NCI-H2107 (cell line): ENCODE measurements around the gene EPHB6.

Source experiments
- DNase-seq: peaks from one replicate; lab custom pipeline; 2025; lab: John Stamatoyannopoulos, UW

Gene EPHB6

GRCh38 chr7:142854372-142855113 lies at the start of gene EPHB6:
TSS of gene EPHB6 (plus strand) at chr7:142855076. CDS start at chr7:142863228, 8,152 bp downstream.
- no peak for DNase-seq

GRCh38 chr7:142805350-142806021 lies 49.4 kb upstream of the EPHB6 start:
- DNase-seq: no peak

- DNase-seq: no peak
These were observed 48.9 kb upstream of the EPHB6 start for GRCh38 chr7:142806022-142806356.

GRCh38 chr7:142806957-142807356 lies 47.9 kb upstream of the EPHB6 start:
- DNase-seq: no peak

- DNase-seq: no peak
These were observed 46.9 kb upstream of the EPHB6 start for GRCh38 chr7:142807855-142808460.

GRCh38 chr7:142808461-142808801 lies 46.4 kb upstream of the EPHB6 start:
- DNase-seq: no peak

- no peak for DNase-seq
These were observed 45.9 kb upstream of the EPHB6 start for GRCh38 chr7:142808802-142809583.

GRCh38 chr7:142809671-142810070 lies 45.2 kb upstream of the EPHB6 start:
- no peak for DNase-seq

- no peak for DNase-seq
These were observed 43.6 kb upstream of the EPHB6 start for GRCh38 chr7:142811154-142811737.

GRCh38 chr7:142812437-142813215 lies 42.2 kb upstream of the EPHB6 start:
- DNase-seq: no peak

- DNase-seq: no peak
These were observed 41.6 kb upstream of the EPHB6 start for GRCh38 chr7:142813226-142813625.

- no peak for DNase-seq
These were observed 41.2 kb upstream of the EPHB6 start for GRCh38 chr7:142813699-142814098.

GRCh38 chr7:142814451-142814850 lies 40.4 kb upstream of the EPHB6 start:
- no peak for DNase-seq

- DNase-seq: no peak
These were observed 39.7 kb upstream of the EPHB6 start for GRCh38 chr7:142815134-142815533.

- DNase-seq: no peak
These were observed 37.4 kb upstream of the EPHB6 start for GRCh38 chr7:142817506-142817905.

- DNase-seq: no peak
These were observed 35.3 kb upstream of the EPHB6 start for GRCh38 chr7:142819530-142819929.

- DNase-seq: no peak
These were observed 32.2 kb upstream of the EPHB6 start for GRCh38 chr7:142822714-142823113.

GRCh38 chr7:142827951-142828500 lies 26.9 kb upstream of the EPHB6 start:
- DNase-seq: no peak

- DNase-seq: no peak
These were observed 22.5 kb upstream of the EPHB6 start for GRCh38 chr7:142832417-142832816.

- no peak for DNase-seq
These were observed 21.5 kb upstream of the EPHB6 start for GRCh38 chr7:142833174-142834048.
